H54 (cell line): Measurements from ENCODE around the gene PLPPR1.
A peak's percentile ranks its signal among the peaks of the same experiment; 100 is the strongest.

ENCODE experiments used
- DNase-seq: peaks from one replicate; pipeline ENCODE4 v3.0.0; 2011; ENCODE audit warnings: low spot score, mixed read lengths; ENCODE audit not compliant: insufficient read length
- FAIRE-seq: peaks from 3 replicates; lab custom pipeline; 2011; peaks lifted over from hg19 to GRCh38; lab: Jason Lieb, UNC
- POLR2A ChIP-seq: IDR thresholded peaks from 2 replicates; pipeline ENCODE4 v1.6.1; 2011; ENCODE audit warnings: low read depth, mild to moderate bottlenecking, low read length

The PLPPR1 gene

DNA sequence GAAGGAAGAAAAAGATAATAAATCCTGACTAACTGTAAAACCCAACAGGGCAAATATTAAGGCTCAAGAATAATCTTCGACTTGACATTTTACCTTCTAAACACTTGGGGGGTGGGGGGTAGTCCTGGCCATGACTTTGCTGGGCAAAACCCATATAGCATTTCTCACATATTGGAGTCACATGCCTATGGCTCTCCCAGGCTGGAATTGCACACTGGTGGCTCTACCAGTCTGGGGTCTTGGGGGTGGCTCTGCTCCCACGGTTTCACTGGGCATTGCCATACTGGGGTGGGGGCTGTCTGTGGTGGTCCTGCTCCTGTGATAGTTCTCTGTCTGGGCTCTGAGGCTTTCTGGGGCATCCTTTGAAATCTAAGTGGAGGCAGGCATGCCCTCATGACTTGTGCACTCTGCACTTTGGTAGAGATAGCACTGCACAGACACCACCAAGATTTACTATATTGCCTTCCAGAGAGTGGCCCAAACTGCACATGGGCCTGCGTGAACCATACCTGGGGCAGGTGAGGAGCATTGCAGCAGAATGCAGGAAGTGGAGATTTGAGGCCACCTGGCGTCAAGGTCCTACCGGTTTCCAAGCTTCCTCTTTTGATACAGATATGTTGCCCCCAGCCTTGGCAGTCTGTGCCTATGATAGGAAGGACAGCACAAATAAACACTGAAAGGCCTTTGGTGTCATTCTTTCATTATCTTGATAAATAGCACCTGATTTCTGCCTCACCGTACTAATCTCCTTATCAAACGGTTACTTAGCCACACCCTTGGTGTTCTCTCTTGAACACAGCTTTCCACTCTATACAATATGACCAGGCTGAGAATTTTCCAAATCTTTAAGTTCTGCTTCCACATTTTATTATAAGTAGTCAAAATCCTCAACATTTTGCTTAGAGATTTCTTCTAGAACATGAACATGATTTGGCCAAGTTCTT is 326.5 kb downstream of the PLPPR1 start:
- no peak for FAIRE-seq
- no peak for DNase-seq
- no peak for TF ChIP-seq POLR2A

DNA sequence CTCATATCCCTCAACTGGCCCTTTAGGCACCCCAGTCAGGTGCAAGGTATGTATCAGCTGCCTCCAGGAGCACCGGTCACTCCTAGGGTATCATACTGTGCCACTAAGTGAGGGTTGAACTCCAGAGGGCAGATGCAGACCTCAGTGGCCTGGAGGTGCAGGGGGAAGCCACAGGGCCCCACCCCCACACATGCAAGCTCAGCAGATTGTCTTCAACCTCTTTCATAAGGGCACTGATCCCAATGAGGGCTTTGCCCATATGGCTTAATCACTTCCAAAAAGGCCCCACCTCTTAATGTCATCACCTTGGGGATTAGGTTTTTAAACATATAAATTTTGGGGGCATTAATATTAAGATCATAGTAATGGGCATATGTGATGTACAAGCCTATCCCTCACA is 328.1 kb downstream of the PLPPR1 start:
- no peak for TF ChIP-seq POLR2A
- FAIRE-seq (no peak), DNase-seq (no peak)

DNA sequence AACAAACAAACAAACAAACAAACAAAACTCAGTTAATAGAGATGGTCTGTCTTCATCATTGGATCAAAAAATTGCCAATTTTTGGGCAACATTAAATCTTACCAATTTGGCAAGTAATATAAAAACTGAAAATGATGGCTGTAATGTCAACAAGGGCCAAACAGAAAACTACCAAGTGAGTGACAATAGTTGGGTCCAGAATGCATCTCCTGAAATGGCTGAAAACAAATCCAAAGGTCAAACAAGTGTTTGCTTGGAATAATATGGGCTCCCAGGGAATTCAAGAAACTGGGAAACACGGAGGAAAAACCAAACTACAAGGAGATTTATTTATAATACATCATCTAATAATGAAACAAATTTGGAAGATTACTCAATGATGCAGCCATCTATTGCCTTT is 331.2 kb downstream of the PLPPR1 start:
- DNase-seq: no peak

DNA sequence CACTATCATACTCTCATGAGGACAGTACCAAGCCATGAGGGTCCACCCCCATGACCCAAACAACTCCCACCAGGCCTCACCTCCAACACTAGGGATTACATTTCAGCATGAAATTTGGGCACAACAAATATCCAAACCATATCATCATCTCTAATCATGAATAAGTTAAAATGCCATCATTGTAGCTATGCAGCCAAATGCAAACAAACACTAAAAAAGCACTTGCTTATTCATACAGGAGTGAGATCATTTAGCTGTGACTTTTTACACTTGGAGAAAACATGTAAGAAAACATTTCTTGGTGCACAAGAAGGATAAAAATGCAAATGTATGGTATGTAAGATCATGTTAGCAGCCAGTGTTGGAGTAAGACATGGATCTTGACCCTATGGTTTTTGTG is 332.1 kb downstream of the PLPPR1 start:
- FAIRE-seq (no peak), DNase-seq (no peak)
- no peak for TF ChIP-seq POLR2A

More for the DNA sequence above, 331.2 kb downstream of the PLPPR1 start:
- no peak for FAIRE-seq
- TF ChIP-seq POLR2A: no peak

DNA sequence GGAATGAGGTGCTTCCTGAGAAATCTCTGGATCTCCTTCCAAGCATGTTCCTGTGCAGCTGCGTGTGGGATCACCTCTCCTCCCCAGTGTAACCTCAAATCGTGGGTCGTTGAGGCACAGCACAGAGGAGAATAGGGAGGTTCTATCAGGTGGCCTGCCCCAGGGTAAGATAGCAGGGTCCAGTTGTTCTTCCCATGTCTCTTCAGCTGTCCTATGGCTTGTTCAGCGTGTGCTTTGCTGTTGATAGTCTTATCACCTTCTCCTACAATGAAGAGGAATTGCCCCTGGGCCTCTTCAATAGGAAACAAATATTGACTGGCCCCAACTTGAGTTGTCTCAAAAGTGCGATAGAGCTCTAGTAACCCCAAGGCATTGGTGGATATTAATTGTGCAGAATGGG is 333.9 kb downstream of the PLPPR1 start:
- DNase-seq (no peak), FAIRE-seq (peak; percentile 33)
- TF ChIP-seq POLR2A: no peak

DNA sequence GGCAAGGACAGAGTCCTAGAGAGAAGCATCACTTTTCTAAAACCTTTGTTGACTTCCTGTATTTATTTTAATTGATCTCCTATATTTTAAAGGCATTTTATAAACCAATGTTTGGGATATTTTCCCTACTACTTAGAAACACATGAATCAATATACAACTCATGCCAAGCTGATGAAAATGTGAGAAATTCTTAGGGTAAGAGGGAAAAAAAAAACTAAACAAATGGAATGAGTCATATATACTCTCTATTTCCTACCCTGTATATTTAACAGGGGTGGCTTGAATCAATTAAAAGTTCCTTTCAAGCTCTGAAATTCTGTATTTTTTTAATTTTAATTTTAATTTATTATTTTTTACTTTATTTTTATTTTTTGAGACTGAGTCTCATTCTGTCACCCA is 336.7 kb downstream of the PLPPR1 start:
- DNase-seq (no peak), FAIRE-seq (peak; percentile 78)
- TF ChIP-seq POLR2A: no peak

DNA sequence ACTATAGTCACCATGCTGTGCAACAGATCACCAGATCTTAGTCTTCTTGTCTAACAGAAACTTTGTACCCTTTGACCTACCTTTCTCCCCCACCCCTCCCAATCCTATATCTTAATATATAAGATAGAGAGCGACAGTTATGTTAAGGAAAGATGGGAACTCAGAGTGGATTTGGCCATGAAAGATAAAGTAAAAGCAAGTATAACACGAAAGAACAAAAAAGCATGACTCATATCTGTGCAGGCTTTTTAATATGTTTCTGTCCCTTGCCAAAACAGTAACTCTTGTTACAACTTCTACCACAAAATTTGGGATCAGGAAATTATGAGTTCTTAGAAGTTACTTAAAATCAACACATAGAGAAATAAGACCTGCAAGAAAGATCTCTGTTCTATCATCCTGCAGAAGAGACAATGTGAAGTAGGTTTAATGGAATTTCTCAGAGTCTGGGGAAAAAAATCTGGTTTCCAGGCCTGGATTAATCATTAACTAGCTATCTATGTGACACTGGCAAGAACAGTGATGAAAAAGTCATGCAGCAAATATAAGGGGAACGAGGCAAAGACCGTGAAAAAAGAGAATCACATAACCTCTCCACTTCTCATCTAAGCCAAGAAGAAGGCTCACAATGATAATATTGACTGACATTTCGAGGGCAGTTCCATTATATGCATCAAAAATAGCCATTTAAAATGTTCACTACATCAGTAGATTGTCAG is 337.7 kb downstream of the PLPPR1 start:
- FAIRE-seq: peak; percentile 65
- DNase-seq: no peak
- TF ChIP-seq POLR2A: no peak

DNA sequence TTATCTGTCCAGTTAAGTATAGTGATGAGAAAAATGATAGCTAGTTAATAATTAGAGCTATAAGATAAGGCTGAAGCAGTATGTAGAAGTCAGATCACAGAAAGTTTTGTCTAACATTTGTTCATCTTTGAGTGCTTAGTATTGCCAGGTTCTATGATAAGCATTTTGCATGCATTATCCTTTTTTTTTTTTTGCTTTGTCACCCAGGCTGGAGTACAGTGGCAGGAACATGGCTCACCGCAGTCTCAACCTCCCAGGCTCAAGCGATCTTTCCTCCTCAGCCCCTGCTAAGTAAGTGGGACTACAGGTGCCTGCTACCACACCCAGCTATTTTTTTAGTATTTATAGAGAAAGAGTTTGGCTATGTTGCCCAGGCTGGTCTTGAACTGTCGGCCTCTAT is 338.8 kb downstream of the PLPPR1 start:
- TF ChIP-seq POLR2A: no peak
- no peak for DNase-seq
- FAIRE-seq: peak; percentile 68

DNA sequence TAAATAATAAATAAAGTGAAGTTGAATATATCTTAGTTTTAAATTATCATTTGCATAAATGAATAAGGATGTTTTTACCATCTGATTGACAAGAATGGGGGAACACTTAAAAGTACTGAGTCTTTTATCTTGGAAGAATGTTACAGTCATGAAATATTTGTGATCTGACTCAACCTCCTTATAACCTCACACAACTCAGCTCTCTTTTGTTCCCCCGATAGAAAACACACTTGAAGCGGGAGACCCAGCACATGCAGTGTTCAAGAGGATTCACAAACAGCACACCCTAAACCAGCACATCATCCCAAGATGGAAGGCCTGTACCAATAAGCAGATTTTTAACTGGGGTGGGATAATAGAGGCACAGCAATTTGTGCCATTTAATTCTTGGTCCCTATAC is 340.8 kb downstream of the PLPPR1 start:
- FAIRE-seq (peak; percentile 91), DNase-seq (no peak)
- TF ChIP-seq POLR2A: no peak

DNA sequence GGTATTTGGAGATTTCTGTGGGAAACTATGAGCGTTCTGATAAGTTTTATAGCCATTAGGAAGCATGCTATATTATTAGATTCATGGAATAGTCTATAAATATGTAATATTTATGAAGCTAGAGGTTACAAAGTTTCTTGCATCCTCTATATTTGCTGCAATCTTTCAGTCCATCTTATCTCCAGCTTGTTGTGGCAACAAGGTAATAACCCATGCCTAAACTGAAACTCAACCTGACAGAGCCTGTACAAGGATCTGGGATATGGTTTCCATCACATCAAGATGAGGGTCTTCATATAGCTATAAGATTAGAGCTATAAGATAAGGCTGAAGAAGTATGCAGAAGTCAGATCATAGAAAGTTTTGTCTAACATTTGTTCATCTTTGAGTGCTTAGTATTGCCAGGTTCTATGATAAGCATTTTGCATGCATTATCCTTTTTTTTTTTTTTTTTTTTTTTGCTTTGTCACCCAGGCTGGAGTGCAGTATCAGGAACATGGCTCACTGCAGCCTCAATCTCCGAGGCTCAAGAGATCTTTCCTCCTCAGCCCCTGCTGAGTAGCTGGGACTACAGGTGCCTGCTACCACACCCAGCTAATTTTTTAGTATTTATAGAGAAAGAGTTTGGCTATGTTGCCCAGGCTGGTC is 341.5 kb downstream of the PLPPR1 start:
- FAIRE-seq (peak; percentile 71), DNase-seq (no peak)
- no peak for TF ChIP-seq POLR2A

DNA sequence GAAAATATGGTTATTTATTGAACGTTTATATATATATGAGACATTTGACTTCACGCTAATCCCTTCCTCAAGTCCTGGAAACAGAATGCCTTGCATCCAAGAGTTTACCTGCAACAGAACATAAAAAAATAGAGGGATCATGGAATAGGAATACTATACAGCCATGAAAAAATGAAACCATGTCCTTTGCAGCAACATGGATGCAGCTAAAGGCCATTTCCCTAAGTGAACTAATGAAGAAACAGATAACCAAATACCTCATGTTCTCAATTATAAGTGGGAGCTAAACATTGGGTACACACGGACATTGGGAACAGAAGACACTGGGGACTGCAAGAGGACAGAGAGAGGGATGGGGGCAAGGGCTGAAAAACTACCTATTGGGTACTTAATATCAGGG is 343.3 kb downstream of the PLPPR1 start:
- no peak for TF ChIP-seq POLR2A
- FAIRE-seq: peak; percentile 61
- DNase-seq: no peak

DNA sequence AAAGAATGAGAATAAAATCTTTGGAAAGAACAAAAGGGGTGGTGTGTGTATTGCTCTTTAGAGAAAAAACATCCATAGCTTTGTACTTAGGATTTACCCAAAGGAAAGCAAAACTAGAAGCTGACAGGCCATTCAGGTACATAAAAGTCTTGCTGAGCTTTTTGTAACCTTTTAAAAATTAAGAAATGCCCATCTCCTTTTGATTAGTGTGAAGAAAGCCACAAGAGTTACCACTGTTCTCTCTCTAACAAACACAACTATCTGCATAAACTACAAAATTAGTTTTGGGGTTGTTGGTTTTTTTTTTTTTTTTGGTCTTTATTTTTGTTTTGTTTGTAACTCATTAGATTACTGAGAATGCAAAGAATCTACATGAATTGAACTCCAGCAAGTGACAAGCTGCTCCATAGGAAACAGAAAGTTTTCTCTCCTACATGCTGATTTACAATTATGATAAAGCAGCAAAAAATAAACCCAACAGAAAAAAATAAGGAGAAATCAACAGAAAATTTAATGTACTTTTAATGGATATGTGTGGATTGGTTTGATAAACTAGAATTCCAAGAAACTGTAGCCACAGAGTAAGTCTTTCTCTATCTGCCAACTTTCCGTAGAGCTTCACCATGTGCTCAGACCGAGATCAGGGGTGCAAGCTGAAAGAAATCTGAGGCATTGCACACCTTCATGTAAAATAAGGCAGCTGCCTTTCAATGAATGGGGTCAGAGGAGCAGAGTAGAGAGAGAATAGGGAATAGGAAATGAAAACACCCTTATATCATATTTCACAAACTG is 344.0 kb downstream of the PLPPR1 start:
- no peak for TF ChIP-seq POLR2A
- DNase-seq (no peak), FAIRE-seq (no peak)
